Activated naive CD4-positive, alpha-beta T cell treated with anti-CD3 and anti-CD28 coated beads, Interleukin-2, amount 10 ng/mL, durations not matched to agents 7 days and 5 days (primary cell): ENCODE data around the gene N4BP2.

Experiments
- CTCF ChIA-PET: fragments of 350-600 bp; sonication (Branson Sonifier 250); formaldehyde crosslinking; loops from one replicate; lab custom pipeline; 2021; ENCODE audit warnings: antibody characterized with exemption; lab: Charles Lee
- DNase-seq: peaks from one replicate; pipeline ENCODE4 v3.0.0-alpha.2; 2020
- H3K27ac Mint-ChIP-seq: one replicate; pipeline ENCODE4 v1.8.0; 2021; ENCODE audit warnings: mild to moderate bottlenecking, moderate library complexity, mixed read lengths
- H3K27me3 Mint-ChIP-seq: one replicate; pipeline ENCODE4 v1.8.0; 2021; ENCODE audit warnings: mild to moderate bottlenecking, mixed read lengths
- H3K36me3 Mint-ChIP-seq: one replicate; pipeline ENCODE4 v1.8.0; 2021; ENCODE audit warnings: mixed read lengths
- H3K4me1 Mint-ChIP-seq: one replicate; pipeline ENCODE4 v1.8.0; 2021; ENCODE audit warnings: mixed read lengths
- H3K4me3 Mint-ChIP-seq: one replicate; pipeline ENCODE4 v1.8.0; 2021; ENCODE audit warnings: mild to moderate bottlenecking, moderate library complexity, mixed read lengths
- H3K9me3 Mint-ChIP-seq: one replicate; pipeline ENCODE4 v1.8.0; 2021; ENCODE audit warnings: mixed read lengths

N4BP2 gene

GRCh38 chr4:40204507-40205258 lies 148.0 kb downstream of the N4BP2 start:
- DNase-seq: no peak
- Mint-ChIP-seq H3K9me3 (no peaks in the 10 kb centered on the region), H3K4me3 (peak overlapping the region; percentile 93), H3K36me3 (peaks cover 79% of the 10 kb centered on the region), H3K4me1 (peaks cover 60% of the 10 kb centered on the region), H3K27ac (peak overlapping the region; percentile 96), H3K27me3 (no peaks in the 10 kb centered on the region)
- CTCF ChIA-PET: interaction anchor here (0.8 to 2.6 kb wide), 13 partner anchors 8 to 120 kb away, joined by 3 to 13 read pairs (median 5); partner anchors contain the start of gene RHOH

GRCh38 chr4:40205259-40206198 lies 148.9 kb downstream of the N4BP2 start:
- H3K36me3 Mint-ChIP-seq: peaks cover 78% of the 10 kb centered on the region
- H3K4me1 Mint-ChIP-seq: peaks cover 69% of the 10 kb centered on the region
- CTCF ChIA-PET: interaction anchor here (0.8 to 2.6 kb wide), 14 partner anchors 9 to 120 kb away, joined by 3 to 13 read pairs (median 5); partner anchors contain the start of gene RHOH
- peak overlapping the region; percentile 96 for H3K27ac Mint-ChIP-seq
- H3K27me3 Mint-ChIP-seq: no peaks in the 10 kb centered on the region
- peak; percentile 52 for DNase-seq
- peak overlapping the region; percentile 93 for H3K4me3 Mint-ChIP-seq
- H3K9me3 Mint-ChIP-seq: no peaks in the 10 kb centered on the region

GRCh38 chr4:40206426-40206825 lies 149.8 kb downstream of the N4BP2 start:
- Mint-ChIP-seq H3K4me3 (peak overlapping the region; percentile 93), H3K9me3 (no peaks in the 10 kb centered on the region), H3K27me3 (no peaks in the 10 kb centered on the region), H3K4me1 (peaks cover 73% of the 10 kb centered on the region), H3K36me3 (peaks cover 76% of the 10 kb centered on the region), H3K27ac (peak overlapping the region; percentile 96)
- no peak for DNase-seq
- CTCF ChIA-PET: interaction anchor here (1.2 to 2.4 kb wide), 5 partner anchors 22 to 110 kb away, joined by 4 to 11 read pairs (median 6); no protein-coding TSS in a partner anchor
